Measurements from ENCODE around the gene RASA3.
"Not testable (repeated sequence)": the region's sequence is repeated elsewhere in the genome, so short reads cannot be mapped to it uniquely, and the experiment has no call there.

The RASA3 gene

DNA sequence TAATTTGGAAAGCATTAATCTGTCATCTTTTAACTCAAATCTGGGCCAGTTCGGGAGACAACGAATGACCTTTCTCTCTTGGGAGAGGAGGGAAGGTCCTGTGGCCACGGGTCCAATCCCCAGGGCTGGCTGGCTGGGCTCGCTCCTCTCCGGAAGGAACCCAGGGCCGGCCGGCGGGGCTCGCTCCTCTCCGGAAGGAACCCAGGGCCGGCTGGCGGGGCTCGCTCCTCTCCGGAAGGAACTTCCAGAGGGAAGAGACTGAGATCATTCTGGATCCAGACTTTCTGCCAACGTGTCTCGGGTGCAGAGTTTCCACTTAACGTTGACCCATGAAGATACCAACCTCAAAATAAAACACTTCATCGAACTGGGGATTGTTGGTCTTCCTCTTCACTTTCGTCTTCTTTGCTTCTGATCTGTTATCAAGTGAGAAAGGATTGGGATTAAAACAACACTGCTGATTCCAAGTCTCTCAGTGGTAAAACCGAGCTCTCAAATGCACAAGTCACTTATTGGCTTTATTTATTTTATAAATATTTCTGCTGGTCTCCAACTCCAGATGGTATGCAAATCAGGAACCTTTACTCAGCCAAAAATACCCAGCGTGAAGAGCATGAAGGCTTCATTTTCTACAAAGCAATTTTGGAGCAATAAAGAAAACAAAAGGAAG, 105.2 kb downstream of the RASA3 start:
- no peak for DNase-seq

DNA sequence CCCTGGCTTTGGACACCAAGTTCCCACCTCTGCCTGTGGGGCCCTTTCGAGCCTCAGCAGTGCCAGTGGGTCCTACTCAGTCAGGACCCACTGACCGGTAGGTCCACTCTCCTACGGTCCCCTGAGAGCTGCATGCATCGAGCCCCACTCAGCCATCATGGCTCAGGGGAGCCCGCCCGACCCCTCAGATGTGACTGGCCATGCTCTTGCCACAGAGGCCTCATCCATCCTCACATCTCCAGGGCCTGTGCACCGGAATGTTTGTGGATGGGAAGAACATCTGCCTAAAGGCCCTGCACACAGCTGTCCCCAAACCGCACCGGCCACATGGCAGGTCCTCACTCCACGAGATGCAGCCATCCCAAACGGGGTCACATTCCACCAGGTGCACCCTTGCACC, 105.9 kb downstream of the RASA3 start:
- no peak for DNase-seq

DNA sequence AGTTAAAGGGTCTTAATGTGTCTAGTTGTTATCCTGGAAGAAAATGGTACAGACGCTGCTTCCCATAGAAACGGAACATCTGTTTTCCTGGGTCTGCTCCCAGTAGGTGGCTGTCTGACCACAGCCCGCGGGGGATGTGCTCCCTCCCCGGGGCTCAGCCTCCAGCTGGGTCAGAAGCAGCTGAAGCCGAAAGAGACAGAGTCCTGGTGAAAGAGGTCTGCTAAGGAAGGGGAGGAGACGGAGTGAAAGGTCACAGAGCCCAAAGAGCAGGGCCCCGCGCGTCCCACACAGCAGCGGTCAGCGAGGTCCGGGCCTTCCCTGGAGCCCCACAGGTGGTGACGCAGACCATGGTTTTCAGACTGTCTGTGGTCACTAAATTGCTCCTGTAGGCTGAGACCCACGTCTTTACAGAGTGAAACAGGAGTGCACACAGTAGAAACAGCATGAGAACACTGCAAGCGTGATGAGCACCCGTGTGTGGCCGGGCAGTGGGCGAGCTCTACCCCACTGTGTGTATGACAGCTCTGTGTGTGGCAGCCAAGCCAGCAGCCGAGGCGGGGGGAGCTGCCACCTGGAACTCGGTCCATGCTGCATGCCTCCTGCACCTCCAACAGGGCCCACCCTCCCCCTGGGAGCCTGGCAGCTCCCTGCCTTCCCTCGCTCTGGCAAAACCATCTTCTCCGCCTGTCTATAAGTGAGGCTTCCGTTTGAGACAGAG, 106.5 kb downstream of the RASA3 start:
- no peak for DNase-seq

DNA sequence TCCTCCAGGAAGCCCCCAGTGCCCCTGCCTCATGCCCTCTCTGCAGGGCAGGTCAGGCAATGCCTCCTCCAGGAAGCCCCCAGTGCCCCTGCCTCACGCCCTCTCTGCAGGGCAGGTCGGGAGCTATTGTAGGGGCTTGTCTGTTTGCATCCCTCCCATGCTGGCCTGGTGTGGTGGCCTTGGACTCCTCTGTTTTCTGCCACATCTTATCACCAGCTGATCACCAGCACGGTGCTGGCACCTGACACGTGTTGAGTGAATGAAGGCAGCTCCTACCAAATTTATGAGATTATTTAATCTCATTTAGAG, 107.1 kb downstream of the RASA3 start:
- DNase-seq = no peak

DNA sequence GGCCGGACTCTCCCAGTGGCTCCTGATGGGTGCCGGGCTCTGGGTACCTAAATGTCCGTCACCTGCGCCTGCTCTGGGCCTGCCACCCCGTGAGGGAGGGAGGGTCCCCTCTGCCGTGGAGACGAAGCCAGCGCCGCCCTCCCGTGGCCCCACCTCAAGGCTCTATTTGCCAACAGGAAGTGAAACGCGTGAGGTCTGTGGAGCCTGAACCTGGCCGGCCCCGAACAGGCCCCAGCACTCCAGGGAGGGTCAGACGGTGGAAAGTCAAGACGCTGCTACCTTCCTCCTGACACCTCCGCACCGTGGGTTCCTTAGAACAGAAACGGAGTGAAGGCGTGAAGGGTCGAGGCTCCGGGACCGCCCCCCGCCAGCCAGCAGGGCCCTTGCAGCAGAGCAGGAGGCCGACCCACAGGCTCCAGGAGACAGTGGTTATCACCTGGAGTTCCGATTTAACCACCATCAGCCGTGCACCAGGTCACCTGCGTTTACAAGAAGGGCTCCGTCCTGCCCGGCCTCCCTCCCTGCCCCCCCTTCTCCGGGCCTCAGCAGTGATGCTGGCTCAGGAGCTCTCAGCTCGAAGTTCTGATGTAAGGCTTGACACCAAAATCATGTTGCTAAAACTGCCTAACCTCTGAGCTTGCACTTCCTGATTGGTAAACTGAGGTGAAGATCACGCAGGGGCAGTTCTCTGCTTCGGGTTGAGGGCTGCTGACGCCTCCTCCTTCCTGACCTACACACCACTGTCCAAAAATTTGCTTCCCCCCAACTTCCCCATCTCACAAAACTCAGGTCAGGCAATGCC, 107.6 kb downstream of the RASA3 start:
- DNase-seq = no peak

DNA sequence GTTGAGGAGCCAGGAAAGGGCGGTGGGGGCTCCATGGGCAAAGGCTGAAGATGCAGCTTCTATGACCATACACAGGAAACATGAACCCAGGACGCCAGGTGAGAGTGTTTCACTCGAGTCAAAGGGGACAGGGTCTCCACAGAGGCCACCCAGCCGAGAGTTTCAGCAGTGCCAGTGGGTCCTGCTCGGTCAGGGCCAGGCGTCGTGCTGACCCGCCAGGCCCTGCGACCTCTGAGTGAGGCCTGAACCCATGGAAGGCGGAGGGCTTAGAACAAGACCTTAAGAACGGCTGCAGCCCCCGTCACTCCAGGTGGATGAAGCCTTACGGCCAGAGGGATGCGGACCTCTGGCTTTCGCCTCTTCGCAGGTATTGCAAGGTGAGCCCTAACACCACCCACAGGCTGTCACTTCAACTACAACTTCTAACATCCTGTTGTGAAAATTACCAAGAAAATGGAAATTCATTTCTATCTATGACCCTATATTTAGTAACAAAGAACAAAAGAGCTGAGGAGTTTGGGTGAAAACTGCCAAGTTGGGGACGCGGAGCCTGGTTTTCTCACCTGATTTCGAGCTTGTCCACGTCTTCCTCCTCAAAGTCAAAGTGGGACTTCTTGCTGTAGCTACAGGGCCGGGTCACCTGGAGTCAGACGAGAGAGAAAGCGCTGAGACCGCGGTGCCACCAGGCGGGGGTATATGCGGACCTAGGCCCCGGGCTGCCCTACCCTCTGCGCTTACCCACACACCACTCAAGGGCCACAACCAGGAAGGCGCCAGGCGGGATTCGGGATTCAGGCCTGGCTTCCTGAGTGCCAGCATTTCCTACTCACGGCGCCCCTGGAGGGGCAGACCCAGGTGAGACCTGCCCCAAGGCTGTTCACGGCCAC, 108.5 kb downstream of the RASA3 start:
- DNase-seq = no peak

DNA sequence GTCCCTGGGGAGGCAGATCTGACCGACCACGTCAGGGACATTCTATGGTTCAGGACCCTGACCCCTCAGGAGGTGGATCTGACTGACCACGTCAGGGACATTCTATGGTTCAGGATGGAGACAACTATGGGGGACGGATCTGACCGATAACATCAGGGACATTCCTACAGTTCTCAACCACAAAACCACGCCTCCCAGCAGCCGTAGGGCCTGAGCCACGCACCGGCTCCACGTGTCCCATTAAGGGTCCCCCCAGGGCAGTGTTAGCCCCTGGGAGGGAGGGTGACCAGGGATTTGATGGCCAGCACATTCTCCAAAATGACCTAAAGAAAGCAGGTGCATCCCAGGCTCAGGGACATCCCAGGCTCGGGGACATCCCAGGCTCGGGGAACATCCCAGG, 109.5 kb downstream of the RASA3 start:
- no peak for DNase-seq

DNA sequence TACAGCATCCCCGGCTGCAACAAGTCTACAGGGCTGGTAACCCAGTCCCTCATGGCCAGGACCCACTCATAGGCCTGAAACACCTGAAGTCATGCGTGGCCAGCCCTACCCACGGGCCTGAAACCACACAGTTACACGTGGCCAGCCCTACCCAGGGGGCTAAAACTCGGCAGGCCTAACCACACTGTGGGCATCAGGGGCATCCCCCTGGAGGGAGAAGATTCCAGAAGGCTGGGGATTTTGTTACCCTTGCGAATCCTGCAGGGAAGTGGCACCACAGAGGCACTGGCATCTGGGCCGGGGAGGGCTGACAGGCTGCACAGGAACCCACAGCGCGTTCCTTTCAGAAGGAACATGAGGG, 110.1 kb downstream of the RASA3 start:
- DNase-seq = no peak

DNA sequence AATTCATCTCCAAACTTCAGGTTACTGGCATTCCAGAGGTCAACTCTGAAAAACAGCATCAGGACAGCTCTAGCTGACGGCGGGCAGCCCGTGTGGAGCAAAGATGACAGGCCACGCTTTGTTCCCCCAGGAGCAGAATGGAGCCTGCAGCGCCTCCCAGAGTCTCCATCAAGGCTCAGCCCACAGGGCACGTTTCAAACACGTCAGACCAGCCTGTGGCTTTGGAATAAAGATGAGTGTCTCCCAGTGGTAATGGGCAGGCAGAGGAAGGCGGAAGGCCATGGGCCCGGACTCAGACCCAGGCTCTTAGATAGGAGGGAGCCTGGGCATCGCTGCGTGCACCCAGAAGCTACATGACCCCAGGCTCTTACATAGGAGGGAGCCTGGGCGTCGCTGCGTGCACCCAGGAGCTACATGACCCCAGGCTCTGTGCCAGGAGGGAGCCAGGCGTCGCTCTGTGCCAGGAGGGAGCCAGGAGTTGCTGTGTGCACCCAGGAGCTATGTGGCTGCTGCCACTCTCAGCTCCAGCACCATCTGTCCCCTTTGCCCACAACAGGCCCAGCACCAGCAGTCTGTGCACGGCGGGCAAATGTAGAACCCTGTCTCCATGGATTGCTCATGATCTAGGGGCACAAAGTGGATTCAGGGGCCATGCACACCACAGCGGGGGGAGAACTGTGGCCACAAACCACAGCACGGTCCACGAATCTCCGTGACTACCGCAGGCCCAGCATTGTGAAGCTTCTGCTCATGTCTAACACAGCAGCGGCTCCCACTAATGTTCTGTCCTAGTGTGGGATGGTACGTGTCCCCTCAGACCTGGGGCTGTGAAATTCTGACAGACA, 110.7 kb downstream of the RASA3 start:
- no peak for DNase-seq

DNA sequence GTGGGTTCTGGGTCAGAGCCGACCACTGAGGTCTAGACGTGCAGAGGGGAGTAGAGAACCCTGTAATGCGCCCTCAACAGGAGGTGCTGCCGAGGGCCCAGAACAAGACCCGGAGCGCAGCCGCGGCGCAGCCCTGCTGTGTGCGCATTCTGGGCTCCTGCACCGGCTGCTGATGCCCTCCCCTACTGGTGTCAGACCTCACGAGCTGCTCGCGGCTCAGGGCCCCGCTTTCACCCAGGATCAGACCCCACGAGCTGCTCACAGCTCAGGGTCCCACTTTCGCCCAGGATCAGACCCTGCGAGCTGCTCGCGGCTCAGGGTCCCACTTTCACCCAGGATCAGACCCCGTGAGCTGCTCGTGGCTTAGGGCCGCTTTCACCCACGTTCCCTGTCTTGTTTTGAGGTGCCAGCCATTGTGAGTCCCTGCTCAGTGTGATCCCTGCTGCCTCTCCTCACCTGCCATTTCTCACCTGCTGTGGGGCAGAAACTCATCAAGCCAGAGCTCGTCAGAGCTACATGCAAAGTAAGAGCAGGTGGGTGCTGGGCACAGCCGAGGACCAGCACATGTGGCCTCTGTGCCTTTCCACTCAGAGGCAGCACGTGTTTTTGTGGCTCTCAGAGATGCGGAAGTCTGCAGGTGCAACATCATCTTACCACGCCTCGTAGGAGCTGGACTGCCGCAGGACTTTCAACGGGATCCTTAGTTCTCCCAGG, 111.5 kb downstream of the RASA3 start:
- DNase-seq = no peak

DNA sequence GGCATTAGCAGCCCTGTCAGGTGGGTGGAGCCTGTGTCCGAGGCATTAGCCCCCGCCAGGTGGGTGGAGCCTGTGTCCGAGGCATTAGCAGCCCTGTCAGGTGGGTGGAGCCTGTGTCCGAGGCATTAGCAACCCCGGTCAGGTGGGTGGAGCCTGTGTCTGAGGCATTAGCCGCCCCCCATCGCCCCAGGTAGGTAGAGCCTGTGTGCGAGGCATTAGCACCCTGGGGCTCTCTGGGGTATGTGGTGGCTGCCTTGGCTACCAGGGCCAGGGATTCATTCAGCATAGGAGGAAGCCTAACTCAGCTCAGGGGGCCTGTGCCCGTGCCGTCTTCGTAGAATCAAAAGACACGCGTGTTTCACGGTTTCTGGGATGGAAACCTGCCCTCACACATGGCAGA, 112.3 kb downstream of the RASA3 start:
- DNase-seq = not testable (repeated sequence)

DNA sequence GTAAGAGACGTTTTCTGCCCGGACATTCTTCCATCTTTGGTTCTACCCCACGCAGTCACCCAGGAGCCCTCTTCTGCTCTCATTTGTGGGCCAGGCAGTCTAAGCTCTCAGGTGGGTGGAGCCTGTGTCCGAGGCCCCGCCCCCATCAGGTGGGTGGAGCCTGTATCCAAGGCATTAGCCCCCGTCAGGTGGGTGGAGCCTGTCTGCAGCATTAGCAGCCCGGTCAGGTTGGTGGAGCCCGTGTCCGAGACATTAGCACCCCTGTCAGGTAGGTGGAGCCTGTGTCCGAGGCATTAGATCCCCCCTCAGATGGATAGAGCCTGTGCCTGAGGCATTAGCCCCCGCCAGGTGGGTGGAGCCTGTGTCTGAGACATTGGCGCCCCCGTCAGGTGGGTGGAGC, 113.1 kb downstream of the RASA3 start:
- no peak for DNase-seq

DNA sequence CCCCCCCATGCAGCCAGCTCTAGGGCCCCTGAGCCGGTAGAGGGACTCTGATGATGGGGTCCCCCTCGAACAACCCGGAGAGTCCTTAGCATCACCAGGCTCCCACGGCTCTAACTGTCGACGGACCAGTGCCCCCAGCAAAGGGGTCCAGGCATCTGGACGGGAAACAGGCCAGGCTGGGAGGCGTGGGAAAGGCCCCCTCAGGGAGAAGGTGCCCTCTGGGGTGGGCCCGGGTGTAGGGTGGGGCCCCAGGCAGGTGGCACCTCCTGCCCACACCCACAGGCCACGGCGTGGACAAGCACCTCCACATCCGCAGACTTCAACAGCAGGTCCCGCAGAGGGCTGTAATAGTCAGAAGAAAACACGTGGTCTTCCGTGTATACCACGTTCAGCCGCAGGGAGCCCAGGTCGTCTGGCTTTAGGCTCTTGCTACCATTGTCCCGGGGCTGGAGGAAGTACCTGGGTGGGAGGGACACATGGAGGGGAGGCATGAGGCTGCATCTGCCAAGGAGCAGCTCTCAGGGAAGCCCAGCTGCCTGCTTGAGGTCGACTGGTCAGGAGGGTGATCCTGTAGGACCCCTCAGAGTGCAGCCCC, 113.9 kb downstream of the RASA3 start:
- DNase-seq = no peak

DNA sequence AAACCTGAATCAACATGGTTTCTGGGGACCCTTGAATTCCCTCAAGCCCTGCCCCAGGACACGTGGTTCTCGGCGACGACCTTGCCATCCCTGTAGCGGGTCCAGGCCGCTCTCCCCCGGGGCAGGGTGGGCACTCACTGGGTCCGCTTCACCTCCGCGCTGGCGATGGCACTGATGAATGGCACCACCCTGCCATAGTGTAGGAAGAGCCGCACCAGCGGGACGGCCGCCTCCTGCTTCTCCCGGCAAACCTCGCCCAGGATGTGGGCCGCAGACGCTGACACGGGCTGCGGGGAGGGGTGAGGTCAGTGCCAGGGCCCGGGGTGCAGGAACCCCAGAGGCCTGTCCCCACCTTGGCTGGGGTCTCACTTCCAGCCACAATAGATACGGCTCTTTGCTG, 114.5 kb downstream of the RASA3 start:
- no peak for DNase-seq

DNA sequence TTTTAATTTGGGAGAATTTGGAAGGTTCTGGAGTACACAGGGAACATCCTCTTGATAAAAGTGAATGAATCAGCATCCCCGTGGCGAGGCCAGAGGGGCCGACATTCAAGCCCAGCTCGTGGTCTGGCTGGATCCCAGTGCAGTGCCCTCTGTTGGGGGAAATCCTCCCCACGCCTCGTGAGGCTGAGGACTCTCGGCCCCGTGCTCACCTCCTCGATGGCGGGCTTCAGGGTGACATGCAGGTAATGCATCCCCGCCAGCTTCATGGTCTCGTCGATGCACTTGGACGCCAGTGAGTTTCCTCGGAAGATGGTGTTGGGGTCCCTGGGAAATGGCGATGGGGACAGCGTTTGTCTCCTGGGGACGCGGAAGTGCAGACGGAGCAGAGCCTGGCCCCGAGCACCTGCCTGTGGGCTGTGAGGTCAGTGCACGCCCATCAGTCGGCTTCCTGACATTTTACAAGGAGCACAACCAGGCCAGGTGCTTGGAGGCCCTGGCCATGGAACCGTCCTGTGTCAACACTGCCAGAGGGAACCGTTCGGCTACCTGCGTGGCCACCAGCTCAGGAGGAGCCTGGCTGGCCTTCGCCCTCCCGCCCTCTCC, 115.3 kb downstream of the RASA3 start:
- DNase-seq = no peak

DNA sequence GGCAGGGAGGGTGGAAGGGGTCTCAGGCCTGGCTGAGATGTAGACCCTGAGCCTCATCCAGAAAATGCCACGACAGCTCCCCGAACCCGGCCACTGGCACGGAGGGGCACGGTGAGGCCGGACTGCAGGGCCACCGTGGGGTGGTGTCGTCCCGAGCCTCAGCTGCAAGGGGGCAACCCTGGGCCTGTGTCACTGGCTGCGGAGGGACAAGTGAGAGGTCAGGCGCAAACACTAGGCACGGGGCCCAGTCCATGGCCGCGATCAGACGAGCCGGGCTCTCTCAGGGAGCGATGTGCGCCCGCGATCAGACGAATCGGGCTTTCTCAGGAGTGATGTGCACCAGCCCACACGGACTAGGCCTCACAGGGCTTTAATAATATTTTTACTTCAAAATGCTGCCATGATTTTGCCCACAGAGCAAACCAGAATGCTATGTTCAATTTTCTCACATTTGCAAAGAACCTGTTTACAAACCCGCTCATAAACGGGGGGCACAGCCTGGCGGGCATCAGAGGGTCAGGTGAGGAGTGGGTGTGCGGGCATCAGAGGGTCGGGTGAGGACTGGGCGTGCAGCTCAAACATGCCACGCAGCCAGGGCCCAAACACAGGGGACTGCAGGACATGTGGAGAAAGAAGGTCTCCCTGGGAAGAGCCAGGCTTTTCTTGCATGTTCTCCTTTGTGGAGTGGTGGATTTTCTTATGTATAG, 115.9 kb downstream of the RASA3 start:
- DNase-seq = no peak

DNA sequence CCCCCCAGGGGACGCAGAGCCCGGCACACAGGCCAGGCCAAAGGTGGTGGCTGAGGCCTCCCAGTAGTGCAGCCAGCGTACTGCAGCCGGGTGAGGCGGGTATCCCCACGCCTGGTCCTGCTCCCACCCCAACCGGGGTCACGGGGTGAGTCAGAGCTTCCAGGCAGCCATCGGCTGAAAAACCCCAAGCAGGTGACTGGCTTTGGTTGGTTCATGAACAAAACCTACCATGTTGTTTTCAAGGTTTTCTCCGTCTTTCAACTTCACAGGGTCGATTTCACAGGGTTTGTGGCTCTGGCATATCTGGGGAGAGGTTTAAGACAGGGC, 116.5 kb downstream of the RASA3 start:
- no peak for DNase-seq

DNA sequence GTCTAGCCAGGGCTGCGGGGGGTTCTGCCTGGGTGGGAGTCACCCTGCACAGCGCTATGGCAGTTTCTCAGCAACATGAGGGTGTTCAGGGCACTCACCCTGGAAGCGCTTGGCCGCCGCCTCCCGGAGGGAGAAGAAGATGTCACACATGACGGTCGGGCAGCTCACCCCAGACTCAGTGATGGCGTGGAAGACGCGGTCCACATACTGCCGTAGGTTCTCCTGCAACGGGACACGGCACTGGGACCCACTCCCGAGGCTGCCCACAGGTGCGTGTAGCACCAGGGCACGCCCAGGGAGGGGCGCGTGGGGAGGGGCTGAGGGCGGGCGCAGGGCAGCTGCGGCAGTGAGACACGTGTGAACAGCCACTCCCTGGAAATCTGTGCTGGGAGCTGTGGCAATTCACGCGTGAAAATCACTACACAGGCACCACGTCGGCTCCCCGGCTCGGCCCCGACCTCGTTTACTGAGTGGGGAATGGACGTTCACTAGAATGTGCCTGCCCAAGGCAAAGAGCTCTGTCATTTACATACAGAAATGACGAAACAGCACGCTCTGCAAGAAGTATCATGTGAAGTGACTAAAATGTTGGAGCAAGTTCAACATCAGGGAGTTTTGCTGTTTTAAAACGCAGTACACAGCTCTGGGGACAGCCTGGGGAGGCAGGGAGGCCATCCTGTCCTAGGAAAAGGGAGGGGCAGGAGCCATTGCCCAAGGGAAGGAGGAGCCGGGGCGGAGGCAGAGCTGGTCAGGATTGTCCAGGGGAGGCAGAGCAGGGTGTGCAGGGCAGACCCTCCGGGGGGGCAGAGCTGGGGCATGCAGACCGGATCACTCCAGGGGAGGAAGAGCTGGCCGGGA, 117.1 kb downstream of the RASA3 start:
- no peak for DNase-seq

DNA sequence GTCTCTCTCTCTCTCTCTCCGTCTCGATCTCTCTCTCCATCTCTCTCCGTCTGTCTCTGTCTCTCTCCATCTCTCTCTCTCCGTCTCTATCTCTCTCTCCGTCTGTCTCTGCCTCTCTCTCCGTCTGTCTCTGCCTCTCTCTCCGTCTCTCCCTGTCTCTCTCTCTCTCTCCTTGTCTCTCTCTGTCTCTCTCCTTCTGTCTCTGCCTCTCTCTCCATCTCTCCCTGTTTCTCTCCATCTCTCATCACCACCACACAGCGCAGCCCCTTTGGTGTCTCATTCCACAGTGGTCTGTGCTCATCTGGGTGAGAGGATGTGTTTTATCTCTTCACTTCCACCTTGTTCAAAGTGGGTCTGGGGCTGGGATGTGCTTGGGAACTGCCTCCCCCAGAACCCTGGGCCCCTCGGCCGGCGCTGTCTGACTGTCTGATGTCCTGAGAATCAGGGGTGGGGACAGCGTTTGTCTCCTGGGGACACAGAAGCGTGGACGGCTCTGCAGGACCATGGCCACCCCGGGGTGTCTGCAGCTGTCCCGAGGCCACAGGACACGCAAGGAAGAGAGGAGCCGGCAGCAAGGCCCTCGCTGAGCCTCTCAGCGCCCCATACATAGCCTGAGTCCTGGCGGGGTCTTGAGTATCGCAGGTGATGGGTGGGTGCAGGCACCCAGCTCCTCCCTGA, 118.3 kb downstream of the RASA3 start:
- DNase-seq = no peak
